GM12878 (cell line): ENCODE measurements around the gene CMYA5. TPM values are rescaled to one million over a fixed set of nuclear protein-coding genes. Genes with fewer than 3 reads are reported as not detected.

ENCODE experiments used
- ATAC-seq: fragments of 200-7000 bp; cut with Tn5 transposase; 3 replicates; pipeline ENCODE4 v1.9.1; 2020; ENCODE audit warnings: mild to moderate bottlenecking, moderate library complexity
- BruUV-seq: library from RNA; stranded (reverse); fragments of 400-500 nt; replicated peaks from 2 replicates; lab custom pipeline; 2021; lab: Mats Ljungman, UMichigan
- CTCF ChIA-PET: fragments of 300-600 bp; sonication (Branson Sonifier 250); formaldehyde crosslinking; extraction: SDS; loops from one replicate; lab custom pipeline; 2021; ENCODE audit warnings: inconsistent platforms; lab: Yijun Ruan, JAX
- POLR2A ChIA-PET: fragments of 350-600 bp; formaldehyde crosslinking; extraction: SDS; loops from one replicate; lab custom pipeline; 2021; ENCODE audit warnings: inconsistent platforms; lab: Charles Lee
- RAD21 ChIA-PET: fragments of 300-600 bp; sonication (Branson Sonifier 250); formaldehyde crosslinking; loops from one replicate; lab custom pipeline; 2023; ENCODE audit warnings: antibody characterized with exemption; ENCODE audit not compliant: unreplicated experiment; lab: Charles Lee
- SMC1A ChIA-PET: fragments of 300-600 bp; sonication (Branson Sonifier 250); formaldehyde crosslinking; loops from one replicate; lab custom pipeline; 2023; ENCODE audit not compliant: unreplicated experiment, uncharacterized antibody; lab: Charles Lee
- DNase-seq: peaks from one replicate; pipeline ENCODE4 v3.0.0-alpha.2; 2011; ENCODE audit warnings: low read depth, low spot score
- FAIRE-seq: peaks from 3 replicates; lab custom pipeline; 2011; peaks lifted over from hg19 to GRCh38; lab: Jason Lieb, UNC
- H2AFZ ChIP-seq: 2 replicates; pipeline ENCODE4 v1.6.0; 2011; ENCODE audit warnings: low read depth, low read length, control low read depth; ENCODE audit not compliant: control insufficient read depth
- H3K27ac ChIP-seq: 2 replicates; pipeline ENCODE4 v1.5.1; 2011; ENCODE audit warnings: control low read depth; ENCODE audit not compliant: control insufficient read depth, insufficient read depth
- H3K27me3 ChIP-seq, 2 experiments: replicated peaks in 1 of 2; 2 replicates each; pipeline versions ENCODE4 v1.6.0 to v1.6.1; 2011; ENCODE audit warnings: low read length in 1 of 2; ENCODE audit not compliant: control insufficient read depth in 2 of 2, insufficient read depth in 2 of 2
- H3K36me3 ChIP-seq, 2 experiments: 2 replicates each; pipeline ENCODE4 v1.5.1; 2011; ENCODE audit warnings: low read length in 1 of 2; ENCODE audit not compliant: control insufficient read depth in 2 of 2, insufficient read depth in 2 of 2
- H3K4me1 ChIP-seq: 2 replicates; pipeline ENCODE4 v1.6.1; 2011; ENCODE audit warnings: mild to moderate bottlenecking, low read length, moderate library complexity, mixed read lengths; ENCODE audit not compliant: control insufficient read depth, insufficient read depth
- H3K4me2 ChIP-seq: 2 replicates; pipeline ENCODE4 v1.6.0; 2011; ENCODE audit warnings: control low read depth; ENCODE audit not compliant: control insufficient read depth, insufficient read depth
- H3K4me3 ChIP-seq: fragments of 200-600 bp; sonication (generic); 2 replicates; pipeline ENCODE4 v1.5.1; 2016
- H3K79me2 ChIP-seq: 2 replicates; pipeline ENCODE4 v1.6.0; 2011; ENCODE audit warnings: low read length; ENCODE audit not compliant: control insufficient read depth, insufficient read depth
- H3K9ac ChIP-seq: 2 replicates; pipeline ENCODE4 v1.8.0; 2011; ENCODE audit warnings: low read length, control low read depth, mixed read lengths; ENCODE audit not compliant: control insufficient read depth, insufficient read depth
- H3K9me3 ChIP-seq: replicated peaks from 3 replicates; pipeline ENCODE4 v1.5.1; 2011; ENCODE audit warnings: mild to moderate bottlenecking, low read length; ENCODE audit not compliant: control insufficient read depth, insufficient read depth
- H4K20me1 ChIP-seq: 2 replicates; pipeline ENCODE4 v1.6.0; 2011; ENCODE audit not compliant: control insufficient read depth, insufficient read depth
- RFX5 ChIP-seq: IDR thresholded peaks from 2 replicates; pipeline ENCODE4 v1.6.1; 2011; ENCODE audit warnings: low read depth, low read length, improper control_type of control experiment
- WGBS: methylation state at CpG from one replicate; pipeline ENCODE4 v1.1.6; 2016; ENCODE audit warnings: low lambda C conversion rate; ENCODE audit not compliant: insufficient replicate concordance, insufficient coverage; ENCODE audit errors: missing lambda C conversion rate; 5-methylcytosine and 5-hydroxymethylcytosine counted together
- in situ Hi-C: fragments of 300-500 bp; cut with MboI; formaldehyde crosslinking; loops from 9 replicates; pipeline ENCODE4 v1.14.3; 2018; ENCODE audit warnings: mixed read lengths
- intact Hi-C: fragments of 100-400 bp; cut with micrococcal nuclease; formaldehyde crosslinking; loops from one replicate; pipeline ENCODE4 v1.14.2; 2022; ENCODE audit not compliant: unreplicated experiment
- polyA plus RNA-seq, 11 experiments: library from polyadenylated mRNA; depleted of rRNA in 4 of 11; unstranded in 6 of 11; stranded (reverse) in 5 of 11; fragments of >200 nt; fragmentation: Nextera tagmentation in 4 of 11; fragmentation: Illumina TruSeq in 1 of 11; extraction: Ambion mirVana in 4 of 11; extraction: Trizol in 1 of 11; gene quantifications; 1 replicate in 1 of 11; 2 replicates in 10 of 11; pipeline versions ENCODE4 v1.2.1 to v1.2.3, GENCODE V29; 2011 to 2016; ENCODE audit warnings: inconsistent platforms in 2 of 11, missing spikeins in 2 of 11, low read depth in 1 of 11
- total RNA-seq, 4 experiments: library from RNA; depleted of rRNA in 3 of 4; stranded (reverse); fragments of >200 nt in 3 of 4; fragmentation: Illumina TruSeq in 1 of 4; extraction: Trizol in 1 of 4; gene quantifications; 2 replicates each; pipeline versions ENCODE4 v1.2.1 to v1.2.3, GENCODE V29; 2013 to 2021
- TF ChIP-seq, protein P1 (sequence below): fragments of 450-650 bp; IDR thresholded peaks from 2 replicates; pipeline ENCODE4 v1.6.1; 2017; ENCODE audit warnings: borderline replicate concordance
- TF ChIP-seq, protein P2 (sequence below): IDR thresholded peaks from 2 replicates; pipeline ENCODE4 v1.6.1; 2012; ENCODE audit warnings: improper control_type of control experiment, low read depth, low read length; ENCODE audit not compliant: insufficient replicate concordance

The CMYA5 gene
- total and polyA plus RNA-seq, 10 of the 15 experiments (the other 5 are each of a cell fraction or from before 2014, with no cell fraction given): 0.01 to 0.34 (median 0.16) TPM; not detected in 1

DNA sequence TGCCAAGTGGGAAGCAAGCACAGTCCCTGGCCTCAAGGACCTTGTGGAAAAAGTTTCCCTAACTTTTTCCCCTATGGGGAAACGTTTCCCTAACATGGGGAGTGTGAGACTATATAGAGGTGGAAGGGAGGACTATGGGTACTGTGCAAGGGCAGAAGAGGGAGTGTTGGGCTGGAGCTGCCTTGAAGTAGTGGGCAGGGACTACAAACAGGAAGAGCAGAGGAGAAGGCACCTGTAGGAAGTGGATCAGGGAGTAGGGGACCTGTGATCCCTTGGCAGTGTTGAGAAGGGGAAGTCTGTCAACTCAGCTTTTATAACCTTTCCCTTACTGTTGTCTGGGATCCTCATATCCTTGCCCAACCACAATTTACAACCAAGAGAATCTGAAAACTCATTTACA, 1.4 kb downstream of the CMYA5 start:
- H3K27ac ChIP-seq: no peak overlapping the region
- SMC1A ChIA-PET: interaction anchor here (1.4 kb wide), 1 partner anchor 10 kb away, joined by 4 read pairs; no protein-coding TSS in a partner anchor
- FAIRE-seq: no peak
- no peak overlapping the region for H3K4me2 ChIP-seq
- no peaks in the 10 kb centered on the region for H3K27me3 ChIP-seq
- H3K9me3 ChIP-seq: no peaks in the 10 kb centered on the region
- CTCF ChIA-PET: interaction anchor here (0.6 kb wide), 1 partner anchor 219 kb away, joined by 3 read pairs; no protein-coding TSS in a partner anchor
- TF ChIP-seq, protein P1, sequence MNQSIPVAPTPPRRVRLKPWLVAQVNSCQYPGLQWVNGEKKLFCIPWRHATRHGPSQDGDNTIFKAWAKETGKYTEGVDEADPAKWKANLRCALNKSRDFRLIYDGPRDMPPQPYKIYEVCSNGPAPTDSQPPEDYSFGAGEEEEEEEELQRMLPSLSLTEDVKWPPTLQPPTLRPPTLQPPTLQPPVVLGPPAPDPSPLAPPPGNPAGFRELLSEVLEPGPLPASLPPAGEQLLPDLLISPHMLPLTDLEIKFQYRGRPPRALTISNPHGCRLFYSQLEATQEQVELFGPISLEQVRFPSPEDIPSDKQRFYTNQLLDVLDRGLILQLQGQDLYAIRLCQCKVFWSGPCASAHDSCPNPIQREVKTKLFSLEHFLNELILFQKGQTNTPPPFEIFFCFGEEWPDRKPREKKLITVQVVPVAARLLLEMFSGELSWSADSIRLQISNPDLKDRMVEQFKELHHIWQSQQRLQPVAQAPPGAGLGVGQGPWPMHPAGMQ: no peak
- TF ChIP-seq RFX5: no peak
- TF ChIP-seq, protein P2, sequence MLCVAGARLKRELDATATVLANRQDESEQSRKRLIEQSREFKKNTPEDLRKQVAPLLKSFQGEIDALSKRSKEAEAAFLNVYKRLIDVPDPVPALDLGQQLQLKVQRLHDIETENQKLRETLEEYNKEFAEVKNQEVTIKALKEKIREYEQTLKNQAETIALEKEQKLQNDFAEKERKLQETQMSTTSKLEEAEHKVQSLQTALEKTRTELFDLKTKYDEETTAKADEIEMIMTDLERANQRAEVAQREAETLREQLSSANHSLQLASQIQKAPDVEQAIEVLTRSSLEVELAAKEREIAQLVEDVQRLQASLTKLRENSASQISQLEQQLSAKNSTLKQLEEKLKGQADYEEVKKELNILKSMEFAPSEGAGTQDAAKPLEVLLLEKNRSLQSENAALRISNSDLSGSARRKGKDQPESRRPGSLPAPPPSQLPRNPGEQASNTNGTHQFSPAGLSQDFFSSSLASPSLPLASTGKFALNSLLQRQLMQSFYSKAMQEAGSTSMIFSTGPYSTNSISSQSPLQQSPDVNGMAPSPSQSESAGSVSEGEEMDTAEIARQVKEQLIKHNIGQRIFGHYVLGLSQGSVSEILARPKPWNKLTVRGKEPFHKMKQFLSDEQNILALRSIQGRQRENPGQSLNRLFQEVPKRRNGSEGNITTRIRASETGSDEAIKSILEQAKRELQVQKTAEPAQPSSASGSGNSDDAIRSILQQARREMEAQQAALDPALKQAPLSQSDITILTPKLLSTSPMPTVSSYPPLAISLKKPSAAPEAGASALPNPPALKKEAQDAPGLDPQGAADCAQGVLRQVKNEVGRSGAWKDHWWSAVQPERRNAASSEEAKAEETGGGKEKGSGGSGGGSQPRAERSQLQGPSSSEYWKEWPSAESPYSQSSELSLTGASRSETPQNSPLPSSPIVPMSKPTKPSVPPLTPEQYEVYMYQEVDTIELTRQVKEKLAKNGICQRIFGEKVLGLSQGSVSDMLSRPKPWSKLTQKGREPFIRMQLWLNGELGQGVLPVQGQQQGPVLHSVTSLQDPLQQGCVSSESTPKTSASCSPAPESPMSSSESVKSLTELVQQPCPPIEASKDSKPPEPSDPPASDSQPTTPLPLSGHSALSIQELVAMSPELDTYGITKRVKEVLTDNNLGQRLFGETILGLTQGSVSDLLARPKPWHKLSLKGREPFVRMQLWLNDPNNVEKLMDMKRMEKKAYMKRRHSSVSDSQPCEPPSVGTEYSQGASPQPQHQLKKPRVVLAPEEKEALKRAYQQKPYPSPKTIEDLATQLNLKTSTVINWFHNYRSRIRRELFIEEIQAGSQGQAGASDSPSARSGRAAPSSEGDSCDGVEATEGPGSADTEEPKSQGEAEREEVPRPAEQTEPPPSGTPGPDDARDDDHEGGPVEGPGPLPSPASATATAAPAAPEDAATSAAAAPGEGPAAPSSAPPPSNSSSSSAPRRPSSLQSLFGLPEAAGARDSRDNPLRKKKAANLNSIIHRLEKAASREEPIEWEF: no peak
- TF ChIP-seq, all 136 proteins: peak for 0
- 33% methylated on average over 1 of the region's 1 CpG for WGBS
- Histone ChIP-seq H4K20me1 (no peaks in the 10 kb centered on the region), H3K4me3 (no peak overlapping the region), H3K79me2 (no peaks in the 10 kb centered on the region), H3K36me3 (no peaks in the 10 kb centered on the region), H3K9ac (no peak overlapping the region), H3K4me1 (no peaks in the 10 kb centered on the region), H2AFZ (no peak overlapping the region)
- in situ Hi-C loops (no loop called here), intact Hi-C loops (no loop called here)
- RAD21 ChIA-PET: no interaction called here
- DNase-seq (no peak), ATAC-seq (no peak)
- no TSS peak for BruUV-seq
- POLR2A ChIA-PET: no interaction called here
